GM19043 (cell line): ENCODE results near the gene OTUB2.

Experiments used
- ATAC-seq: cut with Tn5 transposase; IDR thresholded peaks from one replicate; pipeline ENCODE4 v1.9.1; 2021; ENCODE audit warnings: low read depth; ENCODE audit not compliant: unreplicated experiment

Gene OTUB2

GRCh38 chr14:94088516-94088915 lies 62.4 kb downstream of the OTUB2 start:
- ATAC-seq: no peak

- no peak for ATAC-seq
Observed at GRCh38 chr14:94089479-94089878, 63.3 kb downstream of the OTUB2 start.

GRCh38 chr14:94093418-94093817 lies 67.3 kb downstream of the OTUB2 start:
- ATAC-seq: no peak

- no peak for ATAC-seq
Observed at GRCh38 chr14:94097091-94097490, 71.0 kb downstream of the OTUB2 start.
